K562 (cell line): ENCODE results near the gene CCNL1. TPM values are rescaled to one million over a fixed set of nuclear protein-coding genes. Genes with fewer than 3 reads are reported as not detected.
A peak's percentile ranks its signal among the peaks of the same experiment; 100 is the strongest.

Source experiments
- CAMTA2 ChIP-seq: fragments of 250-450 bp; sonication (Bioruptor Pico); conservative IDR thresholded peaks from 2 replicates; pipeline ENCODE4 v1.5.1; 2022
- ESRRA ChIP-seq: fragments of 450-650 bp; IDR thresholded peaks from 2 replicates; pipeline ENCODE4 v1.6.1; 2014; ENCODE audit warnings: low read depth, mild to moderate bottlenecking, moderate library complexity, borderline replicate concordance
- GATA2 ChIP-seq: sonication (generic); formaldehyde crosslinking; IDR thresholded peaks from 2 replicates; pipeline ENCODE4 v1.4.0; 2020; ENCODE audit warnings: mild to moderate bottlenecking, missing genetic modification reagents
- MED1 ChIP-seq: sonication (generic); formaldehyde crosslinking; IDR thresholded peaks from 2 replicates; pipeline ENCODE4 v1.8.1; 2023; ENCODE audit warnings: missing genetic modification reagents, borderline replicate concordance
- MTA3 ChIP-seq: fragments of 450-650 bp; formaldehyde crosslinking; IDR thresholded peaks from 2 replicates; pipeline ENCODE4 v1.6.1; 2017; ENCODE audit warnings: mild to moderate bottlenecking, borderline replicate concordance
- NRF1 ChIP-seq, 2 experiments: fragments of 450-650 bp; IDR thresholded peaks in 1 of 2; conservative IDR thresholded peaks in 1 of 2; 2 replicates each; pipeline ENCODE4 v1.6.1; 2014; ENCODE audit warnings: mild to moderate bottlenecking in 2 of 2
- POLR3G ChIP-seq: IDR thresholded peaks from 2 replicates; pipeline ENCODE4 v1.6.1; 2011; ENCODE audit not compliant: insufficient read length, insufficient replicate concordance; ENCODE audit errors: extremely low read depth
- RNF2 ChIP-seq: sonication (generic); IDR thresholded peaks from 2 replicates; pipeline ENCODE4 v1.6.1; 2016
- SIN3B ChIP-seq: fragments of 450-650 bp; IDR thresholded peaks from 2 replicates; pipeline ENCODE4 v1.6.1; 2017; ENCODE audit warnings: low read depth, mild to moderate bottlenecking, moderate library complexity
- polyA plus RNA-seq, 8 experiments: library from polyadenylated mRNA; depleted of rRNA in 4 of 8; stranded (reverse) in 5 of 8; unstranded in 3 of 8; fragments of >200 nt; fragmentation: Nextera tagmentation in 2 of 8; fragmentation: Illumina TruSeq in 1 of 8; extraction: Ambion mirVana in 2 of 8; extraction: Trizol in 1 of 8; gene quantifications; 2 replicates each; pipeline versions ENCODE4 v1.2.1 to v1.2.3, GENCODE V29; 2011 to 2014; ENCODE audit warnings: inconsistent platforms in 1 of 8, missing spikeins in 1 of 8
- total RNA-seq, 7 experiments: library from RNA; depleted of rRNA in 6 of 7; stranded (reverse); fragments of >200 nt in 6 of 7; fragmentation: Illumina TruSeq in 2 of 7; extraction: Trizol in 2 of 7; gene quantifications; 2 replicates each; pipeline versions ENCODE4 v1.2.1 to v1.2.3, GENCODE V29; 2011 to 2021; ENCODE audit warnings: low replicate concordance in 1 of 7
- TF ChIP-seq, protein P1 (sequence below), 2 experiments: fragments of 450-650 bp; IDR thresholded peaks; 2 replicates each; pipeline ENCODE4 v1.6.1; 2016; ENCODE audit warnings: mild to moderate bottlenecking in 2 of 2, borderline replicate concordance in 1 of 2, low read depth in 1 of 2, moderate library complexity in 1 of 2
- TF ChIP-seq, protein P2 (sequence below): fragments of 450-650 bp; IDR thresholded peaks from 2 replicates; pipeline ENCODE4 v1.6.1; 2017; ENCODE audit warnings: antibody characterized with exemption, mild to moderate bottlenecking

Gene CCNL1
- total and polyA plus RNA-seq, 9 of the 15 experiments (the other 6 are each of a cell fraction or from before 2014, with no cell fraction given) = 16.1 to 186 (median 132) TPM

DNA sequence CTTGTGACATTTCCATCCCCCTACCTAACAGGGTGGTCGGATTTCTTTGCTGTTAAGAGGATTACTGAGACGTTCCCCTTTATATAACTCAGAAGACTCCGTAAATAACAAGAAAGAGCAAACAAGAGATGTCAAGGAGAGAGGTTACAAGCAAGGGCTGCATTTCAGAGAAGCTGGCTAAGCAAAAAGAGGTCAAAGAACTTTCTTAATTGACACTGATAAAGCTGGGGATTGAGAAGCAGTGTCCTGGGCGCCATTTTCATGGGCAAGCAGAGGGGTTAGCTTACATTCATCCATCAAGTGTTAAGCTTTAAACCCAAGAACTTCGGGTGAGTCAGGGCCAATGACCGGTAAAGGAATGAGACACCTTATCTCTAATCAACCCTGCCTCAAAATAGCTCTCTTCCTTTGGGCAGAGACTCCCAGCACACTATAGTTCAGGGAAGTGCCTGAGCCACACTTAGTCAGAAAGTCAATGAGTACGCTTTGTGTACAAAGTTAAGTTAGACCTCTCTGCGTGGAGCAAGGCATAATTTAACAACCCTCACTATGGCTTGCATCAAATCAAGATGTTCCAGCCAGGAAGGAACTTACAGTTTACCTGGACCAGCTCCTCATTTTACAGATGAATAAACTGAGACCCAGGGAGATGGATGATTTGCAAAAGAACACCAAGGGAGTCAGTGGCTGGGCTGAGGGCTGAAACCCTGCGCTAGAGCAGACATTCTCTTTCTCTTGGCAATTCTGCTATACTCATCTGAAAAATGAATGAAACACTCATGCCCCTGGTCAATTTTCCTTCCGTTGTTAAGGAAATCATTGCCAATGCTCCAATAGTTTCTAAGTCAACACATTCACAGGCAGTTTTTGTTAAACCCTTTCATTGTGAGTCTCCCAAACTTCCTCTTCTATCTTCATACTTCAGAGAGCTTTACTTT, 44.6 kb downstream of the CCNL1 start (continued):
- TF ChIP-seq, protein P1, sequence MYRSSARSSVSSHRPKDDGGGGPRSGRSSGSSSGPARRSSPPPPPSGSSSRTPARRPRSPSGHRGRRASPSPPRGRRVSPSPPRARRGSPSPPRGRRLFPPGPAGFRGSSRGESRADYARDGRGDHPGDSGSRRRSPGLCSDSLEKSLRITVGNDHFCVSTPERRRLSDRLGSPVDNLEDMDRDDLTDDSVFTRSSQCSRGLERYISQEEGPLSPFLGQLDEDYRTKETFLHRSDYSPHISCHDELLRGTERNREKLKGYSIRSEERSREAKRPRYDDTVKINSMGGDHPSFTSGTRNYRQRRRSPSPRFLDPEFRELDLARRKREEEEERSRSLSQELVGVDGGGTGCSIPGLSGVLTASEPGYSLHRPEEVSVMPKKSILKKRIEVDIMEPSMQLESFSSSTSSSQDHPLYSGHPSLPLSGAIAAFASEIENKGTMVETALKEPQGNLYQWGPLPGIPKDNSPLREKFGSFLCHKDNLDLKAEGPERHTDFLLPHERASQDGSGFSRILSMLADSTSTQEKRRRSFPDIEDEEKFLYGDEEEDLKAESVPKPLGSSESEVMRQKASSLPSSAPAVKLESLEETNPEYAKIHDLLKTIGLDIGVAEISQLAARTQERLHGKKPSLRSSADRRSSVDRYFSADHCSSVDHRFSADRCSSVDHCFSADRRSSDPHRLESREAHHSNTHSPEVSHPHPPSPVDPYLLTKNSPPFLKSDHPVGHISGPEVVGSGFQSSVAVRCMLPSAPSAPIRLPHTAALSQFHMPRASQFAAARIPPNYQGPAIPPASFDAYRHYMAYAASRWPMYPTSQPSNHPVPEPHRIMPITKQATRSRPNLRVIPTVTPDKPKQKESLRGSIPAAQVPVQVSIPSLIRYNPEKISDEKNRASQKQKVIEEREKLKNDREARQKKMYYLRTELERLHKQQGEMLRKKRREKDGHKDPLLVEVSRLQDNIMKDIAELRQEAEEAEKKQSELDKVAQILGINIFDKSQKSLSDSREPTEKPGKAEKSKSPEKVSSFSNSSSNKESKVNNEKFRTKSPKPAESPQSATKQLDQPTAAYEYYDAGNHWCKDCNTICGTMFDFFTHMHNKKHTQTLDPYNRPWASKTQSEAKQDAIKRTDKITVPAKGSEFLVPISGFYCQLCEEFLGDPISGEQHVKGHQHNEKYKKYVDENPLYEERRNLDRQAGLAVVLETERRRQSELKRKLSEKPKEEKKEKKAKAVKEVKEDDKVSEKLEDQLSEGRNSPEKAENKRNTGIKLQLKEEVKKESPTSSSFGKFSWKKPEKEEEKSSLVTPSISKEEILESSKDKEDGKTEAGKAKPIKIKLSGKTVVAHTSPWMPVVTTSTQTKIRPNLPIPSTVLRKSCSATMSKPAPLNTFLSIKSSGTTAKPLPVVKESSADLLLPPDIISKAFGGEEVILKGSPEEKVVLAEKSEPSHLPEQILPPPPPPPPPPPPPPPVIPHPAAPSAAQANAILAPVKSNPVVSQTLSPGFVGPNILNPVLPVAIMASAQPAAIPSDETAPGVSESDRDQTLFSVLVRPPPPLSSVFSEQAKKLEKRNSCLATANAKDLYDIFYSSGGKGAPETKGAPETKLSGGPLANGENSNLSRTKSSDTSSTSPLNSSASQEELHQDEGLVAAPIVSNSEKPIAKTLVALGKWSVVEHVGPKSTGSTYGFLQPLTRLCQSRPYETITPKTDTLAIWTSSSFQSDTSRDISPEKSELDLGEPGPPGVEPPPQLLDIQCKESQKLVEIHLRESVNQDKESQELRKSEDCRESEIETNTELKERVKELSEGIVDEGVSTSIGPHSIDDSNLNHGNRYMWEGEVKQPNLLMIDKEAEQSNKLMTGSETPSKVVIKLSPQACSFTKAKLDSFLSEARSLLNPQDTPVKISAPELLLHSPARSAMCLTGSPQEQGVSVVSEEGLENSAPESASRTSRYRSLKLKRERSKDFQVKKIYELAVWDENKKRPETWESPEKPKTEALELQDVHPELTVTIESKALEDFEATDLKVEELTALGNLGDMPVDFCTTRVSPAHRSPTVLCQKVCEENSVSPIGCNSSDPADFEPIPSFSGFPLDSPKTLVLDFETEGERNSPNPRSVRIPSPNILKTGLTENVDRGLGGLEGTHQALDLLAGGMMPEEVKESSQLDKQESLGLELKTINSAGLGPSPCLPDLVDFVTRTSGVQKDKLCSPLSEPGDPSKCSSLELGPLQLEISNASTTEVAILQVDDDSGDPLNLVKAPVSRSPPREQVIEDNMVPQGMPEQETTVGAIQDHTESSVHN (IDR thresholded peaks at IDR 0.05; ENCODE audit: borderline replicate concordance in 1 of 2, low read depth in 1 of 2) = no peak
- TF ChIP-seq CAMTA2 (CRISPR knock-in tag) (no peak), NRF1 (conservative IDR thresholded peaks at IDR 0.05 in 1 of 2, IDR thresholded peaks at IDR 0.05 in 1 of 2) (peak; percentile 13 to 31; a peak in 1 of 4 replicates), POLR3G (no peak), RNF2 (peak; percentile 46; the same call in 1 of the 2 replicates), GATA2 (CRISPR knock-in tag) (peak; percentile 69), MTA3 (0 out of 2 replicates have a peak, but pooled peaks have one; percentile 61), SIN3B (no peak), MED1 (CRISPR knock-in tag) (no peak), ESRRA (peak; percentile 39; the same call in 1 of the 2 replicates)
- TF ChIP-seq, protein P2, sequence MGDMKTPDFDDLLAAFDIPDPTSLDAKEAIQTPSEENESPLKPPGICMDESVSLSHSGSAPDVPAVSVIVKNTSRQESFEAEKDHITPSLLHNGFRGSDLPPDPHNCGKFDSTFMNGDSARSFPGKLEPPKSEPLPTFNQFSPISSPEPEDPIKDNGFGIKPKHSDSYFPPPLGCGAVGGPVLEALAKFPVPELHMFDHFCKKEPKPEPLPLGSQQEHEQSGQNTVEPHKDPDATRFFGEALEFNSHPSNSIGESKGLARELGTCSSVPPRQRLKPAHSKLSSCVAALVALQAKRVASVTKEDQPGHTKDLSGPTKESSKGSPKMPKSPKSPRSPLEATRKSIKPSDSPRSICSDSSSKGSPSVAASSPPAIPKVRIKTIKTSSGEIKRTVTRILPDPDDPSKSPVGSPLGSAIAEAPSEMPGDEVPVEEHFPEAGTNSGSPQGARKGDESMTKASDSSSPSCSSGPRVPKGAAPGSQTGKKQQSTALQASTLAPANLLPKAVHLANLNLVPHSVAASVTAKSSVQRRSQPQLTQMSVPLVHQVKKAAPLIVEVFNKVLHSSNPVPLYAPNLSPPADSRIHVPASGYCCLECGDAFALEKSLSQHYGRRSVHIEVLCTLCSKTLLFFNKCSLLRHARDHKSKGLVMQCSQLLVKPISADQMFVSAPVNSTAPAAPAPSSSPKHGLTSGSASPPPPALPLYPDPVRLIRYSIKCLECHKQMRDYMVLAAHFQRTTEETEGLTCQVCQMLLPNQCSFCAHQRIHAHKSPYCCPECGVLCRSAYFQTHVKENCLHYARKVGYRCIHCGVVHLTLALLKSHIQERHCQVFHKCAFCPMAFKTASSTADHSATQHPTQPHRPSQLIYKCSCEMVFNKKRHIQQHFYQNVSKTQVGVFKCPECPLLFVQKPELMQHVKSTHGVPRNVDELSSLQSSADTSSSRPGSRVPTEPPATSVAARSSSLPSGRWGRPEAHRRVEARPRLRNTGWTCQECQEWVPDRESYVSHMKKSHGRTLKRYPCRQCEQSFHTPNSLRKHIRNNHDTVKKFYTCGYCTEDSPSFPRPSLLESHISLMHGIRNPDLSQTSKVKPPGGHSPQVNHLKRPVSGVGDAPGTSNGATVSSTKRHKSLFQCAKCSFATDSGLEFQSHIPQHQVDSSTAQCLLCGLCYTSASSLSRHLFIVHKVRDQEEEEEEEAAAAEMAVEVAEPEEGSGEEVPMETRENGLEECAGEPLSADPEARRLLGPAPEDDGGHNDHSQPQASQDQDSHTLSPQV = peak; percentile 96
